ENCODE data around the gene ADARB2.

The ADARB2 gene

DNA sequence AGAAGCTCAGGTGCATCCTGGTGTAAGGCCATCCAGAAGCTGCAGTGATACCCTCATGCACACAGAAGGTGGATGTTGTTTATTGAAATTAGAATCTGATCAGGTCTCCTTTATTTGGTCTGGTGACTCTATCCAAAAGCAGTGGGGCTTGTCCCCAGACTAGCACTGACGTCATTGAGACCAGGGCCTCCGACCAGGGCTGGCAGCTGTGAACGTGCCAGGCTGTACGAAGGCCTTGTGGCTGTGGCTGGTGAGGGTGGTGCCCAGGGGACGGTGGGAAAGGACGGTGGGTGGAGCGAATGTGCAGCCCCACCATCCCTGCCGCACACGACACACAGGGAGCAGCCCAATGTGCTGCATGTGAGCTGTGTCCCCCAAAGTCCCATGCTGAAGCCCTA lies 160.0 kb downstream of the ADARB2 start:
- Mint-ChIP-seq H3K9me3 (no peaks in the 10 kb centered on the region), H3K4me3 (no peak overlapping the region), H3K4me1 (no peaks in the 10 kb centered on the region), H3K27me3 (no peaks in the 10 kb centered on the region), H3K27ac (no peak overlapping the region), H3K36me3 (no peaks in the 10 kb centered on the region)

DNA sequence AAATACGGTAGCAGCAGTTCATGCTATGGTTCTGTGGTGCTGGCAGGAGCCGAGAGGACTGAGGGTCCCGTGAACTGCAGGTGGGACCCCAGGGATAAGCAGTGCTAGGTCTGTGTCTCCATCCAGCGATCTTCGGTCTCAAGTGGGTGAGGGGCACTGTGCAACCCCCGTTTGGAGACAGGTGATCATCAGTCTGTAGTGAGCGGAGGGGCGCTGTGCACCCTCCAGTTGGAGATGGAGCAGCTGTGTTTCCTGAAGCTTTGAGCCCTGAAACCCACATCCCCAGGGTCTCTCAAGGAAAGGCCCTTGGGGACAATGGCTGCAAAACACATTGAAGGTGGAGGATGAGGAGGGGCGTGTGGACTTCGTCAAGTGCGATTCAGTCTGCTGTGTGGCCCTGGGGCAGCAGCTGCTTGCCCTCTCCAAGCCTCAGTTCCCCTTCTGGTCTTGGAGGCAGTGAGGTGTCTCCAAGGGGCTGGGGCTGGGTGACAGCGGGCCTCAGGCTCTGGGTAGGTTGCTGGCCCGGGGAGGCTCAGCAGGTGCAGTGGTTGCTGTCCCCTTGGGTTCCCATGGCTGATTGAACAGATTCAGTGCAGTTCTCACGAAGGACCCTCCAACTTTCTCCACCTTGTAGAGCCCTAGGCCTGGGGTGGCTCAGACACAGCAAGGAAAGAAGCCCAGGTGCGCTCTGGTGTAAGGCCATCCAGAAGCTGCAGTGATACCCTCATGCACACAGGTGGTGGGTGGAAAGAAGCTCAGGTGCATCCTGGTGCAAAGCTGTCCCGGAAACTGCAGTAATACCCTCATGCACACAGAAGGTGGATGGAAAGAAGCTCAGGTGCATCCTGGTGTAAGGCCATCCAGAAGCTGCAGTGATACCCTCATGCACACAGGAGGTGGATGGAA lies 160.6 kb downstream of the ADARB2 start:
- Mint-ChIP-seq H3K27me3 (no peaks in the 10 kb centered on the region), H3K4me1 (no peaks in the 10 kb centered on the region), H3K9me3 (no peaks in the 10 kb centered on the region), H3K4me3 (no peak overlapping the region), H3K27ac (no peak overlapping the region), H3K36me3 (no peaks in the 10 kb centered on the region)

DNA sequence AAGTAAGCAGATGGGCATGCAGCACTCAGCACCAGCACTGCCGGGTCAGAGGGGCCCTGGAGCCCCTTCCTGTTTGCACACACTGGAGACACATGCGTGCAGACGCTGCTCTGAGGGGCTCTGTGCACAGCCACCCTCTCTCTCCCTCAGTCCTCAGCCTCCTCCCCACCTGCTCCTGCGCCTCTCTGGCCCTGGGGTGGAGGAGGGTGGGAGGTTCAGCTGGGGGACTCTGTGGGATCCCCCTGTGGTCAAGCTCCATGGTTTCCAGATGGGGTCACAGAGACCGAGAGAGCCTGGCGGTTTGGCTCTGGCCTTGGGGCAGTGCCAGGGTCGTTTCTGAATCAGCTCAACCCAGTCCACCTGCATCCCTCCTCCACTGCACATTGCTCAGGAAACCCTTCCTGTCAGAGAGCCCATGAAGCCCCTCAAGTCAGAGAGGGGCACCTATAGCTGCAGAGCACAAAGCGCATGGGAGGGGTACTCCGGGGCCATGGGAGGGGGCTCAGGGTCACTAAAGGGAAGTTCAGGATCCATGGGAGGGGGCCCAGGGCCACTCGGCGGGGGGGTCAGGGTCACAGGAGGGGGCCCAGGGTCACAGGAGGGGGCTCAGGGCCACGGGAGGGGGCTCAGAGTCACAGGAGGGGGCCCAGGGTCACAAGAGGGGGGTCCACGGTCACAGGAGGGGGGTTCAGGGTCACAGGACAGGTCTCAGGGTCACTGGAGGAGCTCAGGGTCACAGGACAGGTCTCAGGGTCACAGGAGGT lies 161.7 kb downstream of the ADARB2 start:
- Mint-ChIP-seq H3K4me1 (no peaks in the 10 kb centered on the region), H3K27ac (no peak overlapping the region), H3K36me3 (no peaks in the 10 kb centered on the region)

DNA sequence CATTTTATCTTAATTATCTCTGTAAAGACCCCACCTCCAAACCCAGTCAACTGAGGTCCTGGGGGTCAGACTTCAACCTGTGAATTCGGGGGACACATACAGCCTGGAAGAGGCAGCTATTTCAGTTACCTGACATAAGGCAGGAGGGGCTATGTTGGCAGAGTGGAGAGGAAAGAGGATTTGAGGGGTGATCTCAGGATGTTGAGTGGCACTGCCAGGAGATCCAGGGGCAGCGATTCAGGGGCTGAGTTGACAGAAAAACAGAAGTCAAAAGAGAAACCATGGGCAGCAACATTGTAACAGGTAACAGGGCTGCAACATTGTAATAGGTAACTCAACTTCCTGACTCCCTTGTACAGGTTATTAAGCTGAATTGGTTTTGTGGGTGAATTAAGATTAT lies 162.6 kb downstream of the ADARB2 start:
- no peak overlapping the region for H3K4me3 Mint-ChIP-seq
- H3K27me3 Mint-ChIP-seq, result peaks cover 4% of the 10 kb centered on the region
- H3K9me3 Mint-ChIP-seq, result no peaks in the 10 kb centered on the region
- H3K27ac Mint-ChIP-seq, result no peak overlapping the region
- no peaks in the 10 kb centered on the region for H3K36me3 Mint-ChIP-seq
- no peaks in the 10 kb centered on the region for H3K4me1 Mint-ChIP-seq

More for the DNA sequence above, 161.7 kb downstream of the ADARB2 start:
- no peaks in the 10 kb centered on the region for H3K27me3 Mint-ChIP-seq
- no peaks in the 10 kb centered on the region for H3K9me3 Mint-ChIP-seq
- no peak overlapping the region for H3K4me3 Mint-ChIP-seq

DNA sequence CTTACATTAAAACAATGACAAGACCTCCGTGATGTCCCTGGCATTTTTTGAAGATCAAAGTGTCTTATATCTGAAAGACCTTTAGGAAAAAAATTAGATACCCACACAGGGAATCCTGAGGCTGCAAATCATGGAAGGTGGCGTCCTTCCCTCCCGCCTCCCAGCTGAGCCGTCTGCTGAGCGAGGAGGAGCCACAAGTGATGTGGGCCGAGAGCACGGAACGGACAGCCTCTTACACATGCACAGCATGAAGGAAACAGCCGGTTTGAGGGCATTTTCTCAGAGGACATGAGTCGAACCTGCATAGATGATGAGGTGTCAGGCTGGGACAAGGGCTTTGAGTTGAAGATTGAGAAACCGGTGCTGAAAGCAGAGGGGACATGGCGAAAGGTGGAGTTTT lies 163.3 kb downstream of the ADARB2 start:
- no peaks in the 10 kb centered on the region for H3K9me3 Mint-ChIP-seq
- H3K4me1 Mint-ChIP-seq, result no peaks in the 10 kb centered on the region
- H3K36me3 Mint-ChIP-seq, result no peaks in the 10 kb centered on the region
- peaks cover 4% of the 10 kb centered on the region for H3K27me3 Mint-ChIP-seq
- no peak overlapping the region for H3K4me3 Mint-ChIP-seq
- no peak overlapping the region for H3K27ac Mint-ChIP-seq

DNA sequence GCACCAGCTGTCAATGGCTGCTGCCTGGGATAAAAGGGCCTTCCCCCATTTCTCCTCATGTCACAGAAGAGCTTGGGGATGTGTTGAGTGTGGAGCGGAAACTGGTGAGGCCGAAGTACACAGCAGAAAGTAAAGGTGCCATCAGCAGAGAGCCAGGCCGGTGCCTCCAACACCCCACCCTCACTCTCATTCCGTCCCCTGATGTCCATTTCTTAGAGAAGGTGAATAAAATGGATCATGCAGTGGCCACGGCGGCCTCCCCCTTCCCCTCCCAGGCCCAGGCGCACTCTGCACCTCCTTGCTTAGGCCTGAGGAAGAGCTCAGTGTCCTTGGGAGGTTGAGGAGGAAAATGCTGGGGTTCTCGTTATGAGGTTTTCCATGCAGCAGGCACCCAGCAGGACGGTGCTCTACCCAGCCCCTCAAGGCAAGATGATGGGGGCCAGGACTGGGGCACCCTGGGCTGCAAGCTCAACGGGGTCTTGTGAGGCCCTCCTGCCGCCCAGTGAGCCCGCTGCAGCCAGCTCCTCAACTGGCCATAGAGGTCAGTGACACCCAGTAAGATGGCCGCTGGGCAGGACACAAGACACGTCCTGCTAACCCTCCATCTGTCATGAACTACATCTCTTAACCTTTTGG lies 163.9 kb downstream of the ADARB2 start:
- H3K27ac Mint-ChIP-seq, result no peak overlapping the region
- no peak overlapping the region for H3K4me3 Mint-ChIP-seq
- peaks cover 4% of the 10 kb centered on the region for H3K27me3 Mint-ChIP-seq
- no peaks in the 10 kb centered on the region for H3K9me3 Mint-ChIP-seq
- no peaks in the 10 kb centered on the region for H3K4me1 Mint-ChIP-seq
- H3K36me3 Mint-ChIP-seq, result no peaks in the 10 kb centered on the region

DNA sequence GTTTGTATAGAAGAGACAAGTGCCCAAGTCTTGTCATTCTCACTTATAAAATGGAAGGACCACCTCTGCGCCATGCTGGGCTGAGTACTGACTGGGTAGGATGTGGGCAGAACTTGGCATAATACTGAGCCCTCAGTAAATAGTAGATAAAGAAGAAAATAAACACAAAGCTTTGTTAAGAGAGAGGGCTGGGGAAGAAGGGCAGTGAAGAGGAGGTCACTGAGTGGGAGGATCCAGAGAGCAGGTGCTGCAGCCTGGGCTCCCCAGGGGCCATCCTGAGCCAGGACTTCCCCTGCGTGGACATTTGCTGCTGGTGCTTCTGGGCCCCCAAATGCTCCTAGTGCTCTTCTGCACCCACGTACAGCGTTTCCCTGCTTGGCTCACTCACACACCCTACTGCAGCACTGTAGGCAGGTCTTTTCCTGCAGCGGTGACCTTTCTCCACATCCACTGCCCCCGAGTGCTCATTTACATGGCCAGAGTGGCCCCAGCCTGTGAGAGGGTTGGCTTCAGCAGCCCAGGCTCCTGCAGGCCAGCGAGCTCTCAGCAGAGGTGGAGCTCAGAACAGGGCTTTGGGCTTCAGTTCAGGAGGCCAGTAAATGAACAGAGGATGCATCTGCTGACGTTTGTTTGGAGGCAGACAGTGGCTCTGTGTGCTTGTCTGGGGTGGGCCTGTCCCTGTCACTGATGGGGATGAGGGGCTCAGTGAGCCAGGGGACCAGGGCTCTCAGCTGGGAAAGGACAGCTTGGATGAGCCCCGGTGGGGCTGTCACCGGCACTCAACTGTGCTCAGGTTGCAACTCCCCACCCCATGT lies 164.6 kb downstream of the ADARB2 start:
- Mint-ChIP-seq H3K36me3 (no peaks in the 10 kb centered on the region), H3K4me1 (no peaks in the 10 kb centered on the region), H3K27me3 (peaks cover 4% of the 10 kb centered on the region), H3K4me3 (no peak overlapping the region), H3K27ac (no peak overlapping the region), H3K9me3 (no peaks in the 10 kb centered on the region)

DNA sequence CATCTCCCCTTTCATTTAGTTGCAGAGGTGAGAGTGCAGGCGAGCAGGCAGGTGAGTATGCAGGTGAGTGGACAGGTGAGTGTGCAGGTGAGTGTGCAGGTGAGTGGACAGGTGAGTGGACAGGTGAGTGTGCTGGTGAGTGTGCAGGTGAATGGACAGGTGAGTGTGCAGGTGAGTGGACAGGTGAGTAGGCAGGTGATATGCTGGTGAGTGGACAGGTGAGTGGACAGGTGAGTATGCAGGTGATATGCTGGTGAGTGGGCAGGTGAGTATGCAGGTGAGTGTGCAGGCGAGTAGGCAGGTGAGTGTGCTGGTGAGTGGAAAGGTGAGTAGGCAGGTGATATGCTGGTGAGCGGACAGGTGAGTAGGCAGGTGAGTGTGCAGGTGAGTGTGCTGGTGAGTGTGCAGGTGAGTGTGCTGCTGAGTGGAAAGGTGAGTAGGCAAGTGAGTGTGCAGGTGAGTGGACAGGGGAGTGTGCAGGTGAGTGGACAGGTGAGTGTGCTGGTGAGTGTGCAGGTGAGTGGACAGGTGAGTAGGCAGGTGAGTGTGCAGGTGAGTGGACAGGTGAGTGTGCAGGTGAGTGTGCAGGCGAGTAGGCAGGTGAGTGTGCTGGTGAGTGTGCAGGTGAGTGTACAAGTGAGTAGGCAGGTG lies 165.6 kb downstream of the ADARB2 start:
- Mint-ChIP-seq H3K27ac (peak overlapping the region; percentile 79), H3K4me1 (no peaks in the 10 kb centered on the region), H3K4me3 (no peak overlapping the region), H3K27me3 (peaks cover 4% of the 10 kb centered on the region), H3K9me3 (no peaks in the 10 kb centered on the region), H3K36me3 (no peaks in the 10 kb centered on the region)

DNA sequence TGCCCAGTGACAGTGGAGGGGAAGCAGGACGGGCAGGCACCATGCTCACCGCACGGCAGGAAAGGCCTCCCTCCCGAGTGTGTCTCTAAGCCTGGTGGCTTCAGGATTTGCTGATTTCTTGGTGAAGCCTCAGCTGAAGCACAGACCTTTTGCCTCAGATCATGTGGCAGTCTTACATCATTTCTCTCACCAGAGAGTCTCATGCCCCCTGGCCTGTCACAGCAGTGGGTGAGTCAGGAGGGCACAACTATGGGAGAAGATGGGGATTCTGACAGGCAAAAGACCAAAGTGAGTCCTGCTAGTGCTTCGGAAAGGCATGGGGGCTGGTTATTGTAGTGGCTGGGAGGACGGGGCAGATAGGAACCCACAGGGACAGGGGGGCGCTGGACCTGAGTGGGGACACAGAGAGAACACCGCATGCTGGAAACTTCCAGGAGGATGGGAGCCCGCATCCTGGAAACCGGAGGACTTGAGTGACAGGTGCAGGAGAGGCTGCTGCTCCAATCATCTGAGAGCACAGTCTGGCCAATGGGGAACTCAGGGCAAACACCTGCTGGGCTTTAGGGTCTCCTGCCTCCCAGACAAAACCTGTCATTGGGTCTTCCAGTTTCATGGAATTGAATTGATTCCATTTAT lies 166.8 kb downstream of the ADARB2 start:
- H3K27ac Mint-ChIP-seq, result no peak overlapping the region
- H3K9me3 Mint-ChIP-seq, result no peaks in the 10 kb centered on the region
- no peaks in the 10 kb centered on the region for H3K4me1 Mint-ChIP-seq
- H3K4me3 Mint-ChIP-seq, result no peak overlapping the region
- H3K27me3 Mint-ChIP-seq, result peaks cover 4% of the 10 kb centered on the region
- no peaks in the 10 kb centered on the region for H3K36me3 Mint-ChIP-seq

DNA sequence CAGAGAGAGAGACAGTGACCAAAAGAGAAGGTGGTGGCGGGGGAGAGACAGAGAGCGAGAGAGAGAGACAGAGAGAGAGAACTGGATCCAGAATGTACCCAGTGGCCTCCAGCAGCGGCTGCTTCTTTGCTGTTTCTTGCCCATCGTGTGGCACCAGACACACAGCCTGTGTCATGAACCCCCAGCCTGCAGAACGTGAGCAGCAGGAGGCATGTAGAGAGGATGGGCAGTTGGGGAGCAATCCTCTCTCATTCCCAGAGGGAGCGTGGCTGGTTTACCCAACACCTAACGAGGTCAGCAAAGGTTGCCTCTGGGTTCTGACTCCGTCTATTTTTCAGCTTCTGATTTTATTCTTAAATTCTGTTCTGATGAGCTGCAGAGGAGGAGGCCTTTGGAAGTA lies 168.1 kb downstream of the ADARB2 start:
- Mint-ChIP-seq H3K36me3 (no peaks in the 10 kb centered on the region), H3K4me3 (no peak overlapping the region), H3K4me1 (no peaks in the 10 kb centered on the region), H3K9me3 (no peaks in the 10 kb centered on the region), H3K27me3 (peaks cover 5% of the 10 kb centered on the region), H3K27ac (peak overlapping the region; percentile 39)

DNA sequence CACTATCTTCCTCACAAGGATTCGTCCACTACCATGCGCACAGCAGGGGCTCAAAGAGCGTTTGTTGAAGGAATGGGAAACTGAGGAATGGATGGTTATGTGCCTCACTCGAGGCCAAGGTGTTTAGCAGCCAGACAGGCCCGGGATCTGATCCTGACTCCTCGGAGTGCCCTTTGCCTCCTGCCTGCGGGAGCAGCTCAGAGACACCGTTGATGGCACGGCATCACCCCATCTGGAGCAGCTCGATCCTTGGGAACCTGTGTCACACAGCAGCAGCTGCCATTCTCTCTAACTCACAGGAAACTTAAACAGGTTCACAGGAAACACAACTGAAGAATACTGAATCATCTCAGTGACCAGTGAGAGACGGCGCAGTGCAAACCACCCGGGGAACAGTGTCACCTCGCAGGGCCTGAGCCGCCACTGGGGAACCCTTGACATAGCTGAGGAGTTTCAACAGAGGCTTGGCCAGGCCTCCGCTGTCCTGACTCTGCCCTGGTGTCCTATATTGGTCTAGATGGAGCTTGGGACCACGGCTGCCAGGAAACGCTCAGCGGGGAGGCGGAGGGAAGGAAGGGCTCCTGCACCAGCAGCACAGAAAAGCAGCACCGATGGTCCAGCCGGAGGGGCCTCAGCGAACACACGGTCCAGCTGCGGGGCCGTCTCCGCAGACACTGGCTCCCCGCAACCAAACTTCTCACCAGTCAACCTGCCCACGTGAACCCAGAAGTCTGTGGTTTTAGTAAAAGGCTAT lies 169.4 kb downstream of the ADARB2 start:
- Mint-ChIP-seq H3K36me3 (no peaks in the 10 kb centered on the region), H3K27ac (no peak overlapping the region), H3K9me3 (no peaks in the 10 kb centered on the region), H3K27me3 (peaks cover 5% of the 10 kb centered on the region), H3K4me1 (no peaks in the 10 kb centered on the region), H3K4me3 (no peak overlapping the region)

DNA sequence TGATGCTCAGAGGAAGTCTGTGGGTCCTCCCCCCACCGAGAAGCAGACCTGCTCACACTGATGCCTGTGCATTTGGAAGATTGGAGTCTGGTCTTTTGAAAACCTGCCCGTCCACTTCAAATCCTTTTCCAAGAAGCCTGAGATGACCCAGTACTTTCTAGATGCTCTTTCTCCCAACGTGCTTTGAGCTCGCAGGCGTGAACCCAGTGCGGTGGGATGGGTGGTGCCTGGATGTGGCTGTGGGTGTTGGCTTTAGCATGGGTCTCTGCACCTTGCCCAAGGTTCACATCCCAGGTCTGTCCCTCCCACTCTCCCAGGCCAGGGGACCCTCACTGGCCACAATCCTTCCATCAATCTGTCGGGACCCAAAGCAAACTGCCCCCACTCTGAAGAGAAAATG lies 170.2 kb downstream of the ADARB2 start:
- H3K4me3 Mint-ChIP-seq, result no peak overlapping the region
- peaks cover 5% of the 10 kb centered on the region for H3K27me3 Mint-ChIP-seq
- no peak overlapping the region for H3K27ac Mint-ChIP-seq
- H3K36me3 Mint-ChIP-seq, result no peaks in the 10 kb centered on the region
- H3K4me1 Mint-ChIP-seq, result no peaks in the 10 kb centered on the region
- no peaks in the 10 kb centered on the region for H3K9me3 Mint-ChIP-seq

DNA sequence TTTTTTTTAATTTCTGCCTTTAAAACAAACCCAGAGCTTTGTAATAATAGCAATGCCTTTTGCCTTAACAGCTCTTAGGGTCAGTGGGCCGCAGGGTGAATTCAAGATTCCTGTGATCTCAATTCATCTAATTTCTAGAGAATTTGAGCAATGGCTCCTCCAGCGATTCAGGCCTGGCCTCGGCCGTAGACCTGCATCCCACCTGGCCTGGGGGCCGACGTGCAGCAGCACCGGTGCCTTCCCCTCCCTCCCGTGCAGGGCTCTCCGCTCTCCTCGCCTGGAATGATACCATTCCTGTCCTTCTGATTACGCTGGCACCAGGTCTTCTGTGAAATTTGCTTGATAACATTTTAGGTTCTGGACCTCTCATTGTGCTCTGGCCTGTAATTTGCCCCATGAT lies 172.5 kb downstream of the ADARB2 start:
- Mint-ChIP-seq H3K4me3 (no peak overlapping the region), H3K9me3 (no peaks in the 10 kb centered on the region), H3K27ac (no peak overlapping the region), H3K36me3 (no peaks in the 10 kb centered on the region), H3K27me3 (peaks cover 3% of the 10 kb centered on the region), H3K4me1 (no peaks in the 10 kb centered on the region)

DNA sequence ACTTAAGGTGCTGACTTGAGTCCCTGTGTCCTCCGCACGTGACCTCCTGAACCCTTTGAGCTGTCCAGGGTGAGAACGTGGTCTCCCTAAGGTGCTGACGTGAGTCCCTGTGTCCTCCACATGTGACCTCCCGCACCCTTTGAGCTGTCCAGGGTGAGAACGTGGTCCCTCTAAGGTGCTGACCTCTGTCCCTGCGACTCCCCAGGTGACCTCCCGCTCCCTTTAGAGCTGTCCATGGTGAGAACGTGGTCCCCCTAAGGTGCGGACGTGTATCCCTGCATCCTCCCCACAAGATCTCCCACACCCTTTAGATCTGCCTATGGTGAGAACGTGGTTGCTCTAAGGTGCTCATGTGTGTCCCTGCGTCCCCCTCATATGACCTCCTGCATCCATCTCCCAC lies 174.3 kb downstream of the ADARB2 start:
- Mint-ChIP-seq H3K27me3 (peaks cover 5% of the 10 kb centered on the region), H3K36me3 (no peaks in the 10 kb centered on the region), H3K27ac (no peak overlapping the region), H3K4me1 (no peaks in the 10 kb centered on the region), H3K9me3 (no peaks in the 10 kb centered on the region), H3K4me3 (no peak overlapping the region)
